Fibroblast of skin of scalp (primary cell): ENCODE measurements around the gene CLEC2A.

Source experiments
- DNase-seq: peaks from one replicate; pipeline ENCODE4 v3.0.0-alpha.2; 2013

Gene CLEC2A

GRCh38 chr12:9933958-9934357, 1.8 kb upstream of the CLEC2A start:
- DNase-seq, result peak; percentile 6

- DNase-seq, result no peak
Observed at GRCh38 chr12:9931245-9931644, 925 bp downstream of the CLEC2A start.

- DNase-seq, result no peak
Observed at GRCh38 chr12:9928607-9929006, 3.6 kb downstream of the CLEC2A start.

- no peak for DNase-seq
Observed at GRCh38 chr12:9926876-9927275, 5.3 kb downstream of the CLEC2A start.

- DNase-seq, result peak; percentile 38
Observed at GRCh38 chr12:9925705-9926393, 6.3 kb downstream of the CLEC2A start.

GRCh38 chr12:9922429-9922828, 9.7 kb downstream of the CLEC2A start:
- DNase-seq, result no peak

GRCh38 chr12:9920451-9920850, 11.7 kb downstream of the CLEC2A start:
- no peak for DNase-seq

- DNase-seq, result no peak
Observed at GRCh38 chr12:9919443-9919842, 12.7 kb downstream of the CLEC2A start.

- DNase-seq, result no peak
Observed at GRCh38 chr12:9911708-9912107, 20.5 kb downstream of the CLEC2A start.

- no peak for DNase-seq
Observed at GRCh38 chr12:9910716-9911421, 21.3 kb downstream of the CLEC2A start.

GRCh38 chr12:9909724-9910123, 22.4 kb downstream of the CLEC2A start:
- DNase-seq, result no peak

- no peak for DNase-seq
Observed at GRCh38 chr12:9908350-9908749, 23.8 kb downstream of the CLEC2A start.

GRCh38 chr12:9907769-9908168, 24.4 kb downstream of the CLEC2A start:
- no peak for DNase-seq

- no peak for DNase-seq
Observed at GRCh38 chr12:9906873-9907272, 25.3 kb downstream of the CLEC2A start.

GRCh38 chr12:9902539-9903228, 29.5 kb downstream of the CLEC2A start:
- DNase-seq, result no peak

GRCh38 chr12:9900930-9901329, 31.2 kb downstream of the CLEC2A start:
- DNase-seq, result no peak

- DNase-seq, result no peak
Observed at GRCh38 chr12:9899209-9899608, 33.0 kb downstream of the CLEC2A start.

GRCh38 chr12:9897535-9897934, 34.6 kb downstream of the CLEC2A start:
- no peak for DNase-seq

GRCh38 chr12:9895215-9895971, 36.8 kb downstream of the CLEC2A start:
- DNase-seq, result no peak

GRCh38 chr12:9888665-9889273, 43.4 kb downstream of the CLEC2A start:
- DNase-seq, result no peak

GRCh38 chr12:9883175-9883574, 49.0 kb downstream of the CLEC2A start:
- no peak for DNase-seq

- DNase-seq, result no peak
Observed at GRCh38 chr12:9881988-9882387, 50.2 kb downstream of the CLEC2A start.

GRCh38 chr12:9881246-9881645, 50.9 kb downstream of the CLEC2A start, which contains the start of gene KLRF2:
Gene KLRF2, plus strand, starts transcription at chr12:9881489. Its CDS starts 107 bp downstream, at chr12:9881596.
- no peak for DNase-seq
